ENCODE data around the gene ALPI. TPM values are rescaled to one million over a fixed set of nuclear protein-coding genes. Genes with fewer than 3 reads are reported as not detected.

ALPI gene
- total RNA-seq, 1 experiment from 2014 or later = not detected

GRCh38 chr2:232437195-232437571 lies 18.8 kb upstream of the ALPI start:
- ATAC-seq (no peak), DNase-seq (ENCODE audit: low read depth, low spot score) (no peak)
- ChIA-PET POLR2A (interaction anchor here (1.0 kb wide), 1 partner anchor 46 kb away, joined by 3 read pairs; no protein-coding TSS in a partner anchor), CTCF (interaction anchor here (0.6 to 0.9 kb wide), 4 partner anchors 71 to 738 kb away, joined by 3 to 22 read pairs (median 6); no protein-coding TSS in a partner anchor)
- Histone ChIP-seq H3K9me3 (ENCODE audit: control insufficient read depth, insufficient read depth, low read depth, low read length) (no peaks in the 10 kb centered on the region), H3K27ac (ENCODE audit: low read length) (peak overlapping the region; percentile 5; the same call in 1 of the 2 replicates), H3K4me1 (ENCODE audit: control insufficient read depth, insufficient read depth, low read length) (peaks cover 5% of the 10 kb centered on the region), H3K4me3 (ENCODE audit: low read depth in 2 of 2, low read length in 2 of 2) (no peak overlapping the region), H3K36me3 (ENCODE audit: control insufficient read depth, insufficient read depth, low read length) (no peaks in the 10 kb centered on the region), H3K27me3 (ENCODE audit: control insufficient read depth, insufficient read depth, low read length) (no peaks in the 10 kb centered on the region)
- TF ChIP-seq TCF7L2 (IDR thresholded peaks at IDR 0.05; ENCODE audit: low read depth, low read length) (no peak), POLR2AphosphoS5 (IDR thresholded peaks at IDR 0.05; ENCODE audit: low read depth, low read length) (no peak), CTCF (IDR thresholded peaks at IDR 0.05) (no peak), SIN3A (IDR thresholded peaks at IDR 0.05; ENCODE audit: borderline replicate concordance, insufficient read depth, low read depth, low read length) (no peak)
- TF ChIP-seq, protein P1, sequence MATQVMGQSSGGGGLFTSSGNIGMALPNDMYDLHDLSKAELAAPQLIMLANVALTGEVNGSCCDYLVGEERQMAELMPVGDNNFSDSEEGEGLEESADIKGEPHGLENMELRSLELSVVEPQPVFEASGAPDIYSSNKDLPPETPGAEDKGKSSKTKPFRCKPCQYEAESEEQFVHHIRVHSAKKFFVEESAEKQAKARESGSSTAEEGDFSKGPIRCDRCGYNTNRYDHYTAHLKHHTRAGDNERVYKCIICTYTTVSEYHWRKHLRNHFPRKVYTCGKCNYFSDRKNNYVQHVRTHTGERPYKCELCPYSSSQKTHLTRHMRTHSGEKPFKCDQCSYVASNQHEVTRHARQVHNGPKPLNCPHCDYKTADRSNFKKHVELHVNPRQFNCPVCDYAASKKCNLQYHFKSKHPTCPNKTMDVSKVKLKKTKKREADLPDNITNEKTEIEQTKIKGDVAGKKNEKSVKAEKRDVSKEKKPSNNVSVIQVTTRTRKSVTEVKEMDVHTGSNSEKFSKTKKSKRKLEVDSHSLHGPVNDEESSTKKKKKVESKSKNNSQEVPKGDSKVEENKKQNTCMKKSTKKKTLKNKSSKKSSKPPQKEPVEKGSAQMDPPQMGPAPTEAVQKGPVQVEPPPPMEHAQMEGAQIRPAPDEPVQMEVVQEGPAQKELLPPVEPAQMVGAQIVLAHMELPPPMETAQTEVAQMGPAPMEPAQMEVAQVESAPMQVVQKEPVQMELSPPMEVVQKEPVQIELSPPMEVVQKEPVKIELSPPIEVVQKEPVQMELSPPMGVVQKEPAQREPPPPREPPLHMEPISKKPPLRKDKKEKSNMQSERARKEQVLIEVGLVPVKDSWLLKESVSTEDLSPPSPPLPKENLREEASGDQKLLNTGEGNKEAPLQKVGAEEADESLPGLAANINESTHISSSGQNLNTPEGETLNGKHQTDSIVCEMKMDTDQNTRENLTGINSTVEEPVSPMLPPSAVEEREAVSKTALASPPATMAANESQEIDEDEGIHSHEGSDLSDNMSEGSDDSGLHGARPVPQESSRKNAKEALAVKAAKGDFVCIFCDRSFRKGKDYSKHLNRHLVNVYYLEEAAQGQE (IDR thresholded peaks at IDR 0.05; ENCODE audit: insufficient read depth in 1 of 2, low read depth in 2 of 2, low read length in 1 of 2) = no peak
- intact Hi-C loops (cut with micrococcal nuclease; ENCODE audit: unreplicated experiment) = loop anchor here (5.0 kb wide), 2 partner anchors 100 to 530 kb away; no protein-coding TSS in a partner anchor
- no TSS peak for BruUV-seq (replicated peaks)
- in situ Hi-C loops (cut with HindIII; ENCODE audit: low pct_unique_long_range_greater_than_20kb, low sequenced_read_pairs) = no loop called here

DNA sequence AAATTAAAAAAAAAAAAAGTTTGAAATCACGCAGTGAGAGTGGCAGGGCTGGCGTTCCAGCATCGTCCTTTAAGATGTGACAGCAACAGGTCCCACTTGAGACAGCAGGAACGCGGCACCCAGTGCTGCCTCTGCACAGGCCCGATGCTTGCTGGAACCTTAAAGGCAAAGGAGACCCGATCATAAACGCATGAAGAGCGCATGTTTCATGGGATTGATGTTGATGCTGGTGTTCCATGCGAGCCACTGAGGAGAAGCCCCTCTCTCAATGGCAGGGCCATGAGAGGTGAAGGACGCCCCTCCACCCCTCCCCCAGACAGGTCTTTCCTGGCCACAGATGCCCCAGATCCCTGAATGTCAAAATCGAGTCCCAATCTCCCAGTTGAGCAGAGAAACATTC lies 17.9 kb upstream of the ALPI start:
- CTCF ChIA-PET = no interaction called here
- intact Hi-C loops (cut with micrococcal nuclease; ENCODE audit: unreplicated experiment) = loop anchor here (5.0 kb wide), 2 partner anchors 101 to 531 kb away; no protein-coding TSS in a partner anchor
- H3K4me1 ChIP-seq (ENCODE audit: control insufficient read depth, insufficient read depth, low read length) = peaks cover 5% of the 10 kb centered on the region

More for the DNA sequence above, 17.9 kb upstream of the ALPI start:
- POLR2A ChIA-PET = no interaction called here
- peak overlapping the region; percentile 39; the same call in 1 of the 2 replicates for H3K27ac ChIP-seq (ENCODE audit: low read length)
- no peak overlapping the region for H3K4me3 ChIP-seq (ENCODE audit: low read depth in 2 of 2, low read length in 2 of 2)
- no TSS peak for BruUV-seq (replicated peaks)
- H3K27me3 ChIP-seq (ENCODE audit: control insufficient read depth, insufficient read depth, low read length) = no peaks in the 10 kb centered on the region
- no peaks in the 10 kb centered on the region for H3K9me3 ChIP-seq (ENCODE audit: control insufficient read depth, insufficient read depth, low read depth, low read length)
- ATAC-seq = no peak
- no peak for DNase-seq (ENCODE audit: low read depth, low spot score)
- no peaks in the 10 kb centered on the region for H3K36me3 ChIP-seq (ENCODE audit: control insufficient read depth, insufficient read depth, low read length)
- TF ChIP-seq SIN3A (IDR thresholded peaks at IDR 0.05; ENCODE audit: borderline replicate concordance, insufficient read depth, low read depth, low read length) = no peak
- TF ChIP-seq TCF7L2 (IDR thresholded peaks at IDR 0.05; ENCODE audit: low read depth, low read length) = no peak
- no peak for TF ChIP-seq POLR2AphosphoS5 (IDR thresholded peaks at IDR 0.05; ENCODE audit: low read depth, low read length)
- no peak for TF ChIP-seq CTCF (IDR thresholded peaks at IDR 0.05)
- TF ChIP-seq, protein P1 (IDR thresholded peaks at IDR 0.05; ENCODE audit: insufficient read depth in 1 of 2, low read depth in 2 of 2, low read length in 1 of 2) = no peak
- in situ Hi-C loops (cut with HindIII; ENCODE audit: low pct_unique_long_range_greater_than_20kb, low sequenced_read_pairs) = no loop called here
